Measurements from ENCODE around the gene NUF2.
"Not testable (repeated sequence)": the region's sequence is repeated elsewhere in the genome, so short reads cannot be mapped to it uniquely, and the experiment has no call there.

Gene NUF2

GRCh38 chr1:163347106-163347505 lies 25.4 kb downstream of the NUF2 start:
- 100% methylated on average over 1 of the region's 2 CpGs for WGBS
- H2BK5ac ChIP-seq (ENCODE audit: low read depth, low read length, poor library complexity, severe bottlenecking), result no peak overlapping the region
- H4K8ac ChIP-seq (ENCODE audit: low read length), result no peak overlapping the region
- H3K27ac ChIP-seq (ENCODE audit: low read length, poor library complexity, severe bottlenecking), result no peak overlapping the region
- no peak overlapping the region for H2BK12ac ChIP-seq (ENCODE audit: low read length in 2 of 2)
- H3K4me1 ChIP-seq (ENCODE audit: control insufficient read depth, insufficient read depth, low read depth, low read length), result no peaks in the 10 kb centered on the region
- no peak overlapping the region for H3K23ac ChIP-seq (ENCODE audit: low read length in 2 of 2)
- no peak overlapping the region for H3K18ac ChIP-seq (ENCODE audit: low read depth in 1 of 2, low read length in 2 of 2)
- no peak for DNase-seq
- no peaks in the 10 kb centered on the region for H3K9me3 ChIP-seq (ENCODE audit: control insufficient read depth, low read length)
- H2BK120ac ChIP-seq (ENCODE audit: low read depth, low read length), result no peak overlapping the region
- no peak overlapping the region for H2AFZ ChIP-seq (ENCODE audit: low read depth, low read length)
- H3K4me3 ChIP-seq (ENCODE audit: insufficient read depth in 1 of 2, low read depth in 1 of 2, low read length in 2 of 2), result no peak overlapping the region
- no peak overlapping the region for H4K91ac ChIP-seq (ENCODE audit: low read length)
- H3K4me2 ChIP-seq (ENCODE audit: low read length, poor library complexity, severe bottlenecking), result no peak overlapping the region
- no peak overlapping the region for H3K14ac ChIP-seq (ENCODE audit: low read length in 2 of 2)
- H3K4ac ChIP-seq (ENCODE audit: low read depth in 1 of 2, low read length in 2 of 2), result no peak overlapping the region
- no peaks in the 10 kb centered on the region for H3K27me3 ChIP-seq (ENCODE audit: control insufficient read depth in 1 of 2, insufficient read depth in 1 of 2, low read length in 2 of 2)
- H3K79me1 ChIP-seq (replicated peaks; ENCODE audit: low read length, poor library complexity, severe bottlenecking), result peaks cover 1% of the 10 kb centered on the region
- H2BK15ac ChIP-seq (ENCODE audit: low read depth, poor library complexity, severe bottlenecking), result no peak overlapping the region
- peaks cover 0 to 6% of the 10 kb centered on the region in 2 experiments for H3K36me3 ChIP-seq (ENCODE audit: control insufficient read depth in 1 of 2, insufficient read depth in 2 of 2, low read depth in 1 of 2, low read length in 2 of 2)
- H3K9ac ChIP-seq (ENCODE audit: low read length), result no peak overlapping the region
- no peak overlapping the region for H2AK5ac ChIP-seq (ENCODE audit: low read length, severe bottlenecking)

- H4K8ac ChIP-seq (ENCODE audit: low read length), result no peak overlapping the region
- no peak overlapping the region for H3K18ac ChIP-seq (ENCODE audit: low read depth in 1 of 2, low read length in 2 of 2)
- no peaks in the 10 kb centered on the region for H3K4me1 ChIP-seq (ENCODE audit: control insufficient read depth, insufficient read depth, low read depth, low read length)
- H2AFZ ChIP-seq (ENCODE audit: low read depth, low read length), result no peak overlapping the region
- no peak overlapping the region for H2AK5ac ChIP-seq (ENCODE audit: low read length, severe bottlenecking)
- no peak overlapping the region for H3K4me3 ChIP-seq (ENCODE audit: insufficient read depth in 1 of 2, low read depth in 1 of 2, low read length in 2 of 2)
- no peak overlapping the region for H2BK12ac ChIP-seq (ENCODE audit: low read length in 2 of 2)
- WGBS, result 100% methylated on average over 2 of the region's 2 CpGs
- no peak overlapping the region for H3K23ac ChIP-seq (ENCODE audit: low read length in 2 of 2)
- no peak overlapping the region for H4K91ac ChIP-seq (ENCODE audit: low read length)
- no peaks in the 10 kb centered on the region for H3K27me3 ChIP-seq (ENCODE audit: control insufficient read depth in 1 of 2, insufficient read depth in 1 of 2, low read length in 2 of 2)
- no peak for DNase-seq
- no peak overlapping the region for H3K14ac ChIP-seq (ENCODE audit: low read length in 2 of 2)
- no peaks in the 10 kb centered on the region for H3K79me1 ChIP-seq (replicated peaks; ENCODE audit: low read length, poor library complexity, severe bottlenecking)
- peaks cover 0 to 6% of the 10 kb centered on the region in 2 experiments for H3K36me3 ChIP-seq (ENCODE audit: control insufficient read depth in 1 of 2, insufficient read depth in 2 of 2, low read depth in 1 of 2, low read length in 2 of 2)
- no peak overlapping the region for H2BK5ac ChIP-seq (ENCODE audit: low read depth, low read length, poor library complexity, severe bottlenecking)
- no peak overlapping the region for H3K4me2 ChIP-seq (ENCODE audit: low read length, poor library complexity, severe bottlenecking)
- no peak overlapping the region for H2BK120ac ChIP-seq (ENCODE audit: low read depth, low read length)
- no peak overlapping the region for H2BK15ac ChIP-seq (ENCODE audit: low read depth, poor library complexity, severe bottlenecking)
- H3K9me3 ChIP-seq (ENCODE audit: control insufficient read depth, low read length), result no peaks in the 10 kb centered on the region
- no peak overlapping the region for H3K4ac ChIP-seq (ENCODE audit: low read depth in 1 of 2, low read length in 2 of 2)
- H3K27ac ChIP-seq (ENCODE audit: low read length, poor library complexity, severe bottlenecking), result no peak overlapping the region
- no peak overlapping the region for H3K9ac ChIP-seq (ENCODE audit: low read length)
These were observed 30.2 kb downstream of the NUF2 start for GRCh38 chr1:163351912-163352311.

GRCh38 chr1:163357378-163357777 lies 35.6 kb downstream of the NUF2 start:
- Histone ChIP-seq H3K9me3 (ENCODE audit: control insufficient read depth, low read length) (no peaks in the 10 kb centered on the region), H3K36me3 (ENCODE audit: control insufficient read depth in 1 of 2, insufficient read depth in 2 of 2, low read depth in 1 of 2, low read length in 2 of 2) (no peaks in the 10 kb centered on the region), H3K23ac (ENCODE audit: low read length in 2 of 2) (no peak overlapping the region), H2BK15ac (ENCODE audit: low read depth, poor library complexity, severe bottlenecking) (no peak overlapping the region), H2BK120ac (ENCODE audit: low read depth, low read length) (no peak overlapping the region), H3K4ac (ENCODE audit: low read depth in 1 of 2, low read length in 2 of 2) (no peak overlapping the region), H3K9ac (ENCODE audit: low read length) (no peak overlapping the region), H2AFZ (ENCODE audit: low read depth, low read length) (no peak overlapping the region), H3K18ac (ENCODE audit: low read depth in 1 of 2, low read length in 2 of 2) (no peak overlapping the region), H3K27me3 (ENCODE audit: control insufficient read depth in 1 of 2, insufficient read depth in 1 of 2, low read length in 2 of 2) (no peaks in the 10 kb centered on the region), H2BK5ac (ENCODE audit: low read depth, low read length, poor library complexity, severe bottlenecking) (no peak overlapping the region), H3K14ac (ENCODE audit: low read length in 2 of 2) (no peak overlapping the region), H3K79me1 (replicated peaks; ENCODE audit: low read length, poor library complexity, severe bottlenecking) (no peaks in the 10 kb centered on the region), H2BK12ac (ENCODE audit: low read length in 2 of 2) (no peak overlapping the region), H3K4me3 (ENCODE audit: insufficient read depth in 1 of 2, low read depth in 1 of 2, low read length in 2 of 2) (no peak overlapping the region), H3K27ac (ENCODE audit: low read length, poor library complexity, severe bottlenecking) (no peak overlapping the region), H4K8ac (ENCODE audit: low read length) (no peak overlapping the region), H3K4me1 (ENCODE audit: control insufficient read depth, insufficient read depth, low read depth, low read length) (no peaks in the 10 kb centered on the region), H2AK5ac (ENCODE audit: low read length, severe bottlenecking) (no peak overlapping the region), H4K91ac (ENCODE audit: low read length) (no peak overlapping the region), H3K4me2 (ENCODE audit: low read length, poor library complexity, severe bottlenecking) (no peak overlapping the region)
- WGBS, result 50% methylated on average over 2 of the region's 2 CpGs
- DNase-seq, result peak; percentile 20

GRCh38 chr1:163358172-163358571 lies 36.4 kb downstream of the NUF2 start:
- DNase-seq; H3K23ac ChIP-seq (ENCODE audit: low read length in 2 of 2); H3K9me3 ChIP-seq (ENCODE audit: control insufficient read depth, low read length); H3K4ac ChIP-seq (ENCODE audit: low read depth in 1 of 2, low read length in 2 of 2); H4K91ac ChIP-seq (ENCODE audit: low read length); H3K4me3 ChIP-seq (ENCODE audit: insufficient read depth in 1 of 2, low read depth in 1 of 2, low read length in 2 of 2); H2AFZ ChIP-seq (ENCODE audit: low read depth, low read length); H2BK120ac ChIP-seq (ENCODE audit: low read depth, low read length); H2BK12ac ChIP-seq (ENCODE audit: low read length in 2 of 2); H3K27me3 ChIP-seq (ENCODE audit: control insufficient read depth in 1 of 2, insufficient read depth in 1 of 2, low read length in 2 of 2); H3K9ac ChIP-seq (ENCODE audit: low read length); H3K79me1 ChIP-seq (replicated peaks; ENCODE audit: low read length, poor library complexity, severe bottlenecking); H4K8ac ChIP-seq (ENCODE audit: low read length); H3K18ac ChIP-seq (ENCODE audit: low read depth in 1 of 2, low read length in 2 of 2); H2AK5ac ChIP-seq (ENCODE audit: low read length, severe bottlenecking); H2BK5ac ChIP-seq (ENCODE audit: low read depth, low read length, poor library complexity, severe bottlenecking); H3K36me3 ChIP-seq (ENCODE audit: control insufficient read depth in 1 of 2, insufficient read depth in 2 of 2, low read depth in 1 of 2, low read length in 2 of 2); H2BK15ac ChIP-seq (ENCODE audit: low read depth, poor library complexity, severe bottlenecking); H3K27ac ChIP-seq (ENCODE audit: low read length, poor library complexity, severe bottlenecking); H3K4me2 ChIP-seq (ENCODE audit: low read length, poor library complexity, severe bottlenecking); H3K14ac ChIP-seq (ENCODE audit: low read length in 2 of 2); H3K4me1 ChIP-seq (ENCODE audit: control insufficient read depth, insufficient read depth, low read depth, low read length): not testable (repeated sequence)
- WGBS, result 98% methylated on average over 9 of the region's 11 CpGs
